ENCODE results near the gene ADIRF.
"Not testable (repeated sequence)": the region's sequence is repeated elsewhere in the genome, so short reads cannot be mapped to it uniquely, and the experiment has no call there.

The ADIRF gene

GRCh38 chr10:86961481-86962091 is 6.7 kb upstream of the ADIRF start:
- DNase-seq: no peak

- DNase-seq: no peak
Observed at GRCh38 chr10:86962136-86962980, 5.9 kb upstream of the ADIRF start.

GRCh38 chr10:86962981-86963310 is 5.3 kb upstream of the ADIRF start:
- DNase-seq: no peak

- DNase-seq: no peak
Observed at GRCh38 chr10:86963341-86963919, 4.9 kb upstream of the ADIRF start.

GRCh38 chr10:86964061-86964846 is 4.0 kb upstream of the ADIRF start:
- no peak for DNase-seq

- DNase-seq: no peak
Observed at GRCh38 chr10:86964847-86965190, 3.5 kb upstream of the ADIRF start.

- no peak for DNase-seq
Observed at GRCh38 chr10:86965986-86966654, 2.2 kb upstream of the ADIRF start.

GRCh38 chr10:86967481-86967941 is 771 bp upstream of the ADIRF start:
- no peak for DNase-seq

- DNase-seq: no peak
Observed at GRCh38 chr10:86968994-86969355, 693 bp downstream of the ADIRF start.

- no peak for DNase-seq
Observed at GRCh38 chr10:86969421-86970041, 1.2 kb downstream of the ADIRF start.

- DNase-seq: peak; percentile 35
Observed at GRCh38 chr10:86970162-86970981, 2.1 kb downstream of the ADIRF start.

- no peak for DNase-seq
Observed at GRCh38 chr10:86970982-86971231, 2.6 kb downstream of the ADIRF start.

- peak; percentile 72 for DNase-seq
Observed at GRCh38 chr10:86971232-86971991, 3.1 kb downstream of the ADIRF start.

GRCh38 chr10:86972613-86973380 is 4.5 kb downstream of the ADIRF start:
- no peak for DNase-seq

GRCh38 chr10:86974484-86974883 is 6.2 kb downstream of the ADIRF start:
- DNase-seq: no peak

GRCh38 chr10:86976362-86977056 is 8.2 kb downstream of the ADIRF start:
- no peak for DNase-seq

- not testable (repeated sequence) for DNase-seq
Observed at GRCh38 chr10:86978457-86978856, 10.2 kb downstream of the ADIRF start.

- DNase-seq: no peak
Observed at GRCh38 chr10:86979296-86979818, 11.1 kb downstream of the ADIRF start.

GRCh38 chr10:86979977-86980448 is 11.7 kb downstream of the ADIRF start:
- DNase-seq: no peak

Measured in GOT3 (cell line).